Measurements from ENCODE around the gene NDUFA12.

GRCh38 chr12:94961911-94962310 is 41.6 kb downstream of the NDUFA12 start:
- no peak for TF ChIP-seq EP300 (IDR thresholded peaks at IDR 0.05)
- TF ChIP-seq CTCF (IDR thresholded peaks at IDR 0.05): no peak
